HG02798 (cell line): ENCODE results near the gene MRPS18A.
"Not testable (repeated sequence)": the region's sequence is repeated elsewhere in the genome, so short reads cannot be mapped to it uniquely, and the experiment has no call there.

Experiments
- ATAC-seq: cut with Tn5 transposase; IDR thresholded peaks from one replicate; pipeline ENCODE4 v1.9.1; 2021; ENCODE audit warnings: mild to moderate bottlenecking; ENCODE audit not compliant: unreplicated experiment, poor library complexity

MRPS18A gene

GRCh38 chr6:43644940-43645612 is 42.5 kb downstream of the MRPS18A start, which contains the start of gene RSPH9:
RSPH9 (plus strand) TSS chr6:43645036; CDS start chr6:43645099, 63 bp downstream.
- ATAC-seq, result no peak

GRCh38 chr6:43639984-43640800 is 47.4 kb downstream of the MRPS18A start:
- ATAC-seq, result no peak

GRCh38 chr6:43636308-43636659 is 51.3 kb downstream of the MRPS18A start:
- ATAC-seq, result peak; percentile 8

DNA sequence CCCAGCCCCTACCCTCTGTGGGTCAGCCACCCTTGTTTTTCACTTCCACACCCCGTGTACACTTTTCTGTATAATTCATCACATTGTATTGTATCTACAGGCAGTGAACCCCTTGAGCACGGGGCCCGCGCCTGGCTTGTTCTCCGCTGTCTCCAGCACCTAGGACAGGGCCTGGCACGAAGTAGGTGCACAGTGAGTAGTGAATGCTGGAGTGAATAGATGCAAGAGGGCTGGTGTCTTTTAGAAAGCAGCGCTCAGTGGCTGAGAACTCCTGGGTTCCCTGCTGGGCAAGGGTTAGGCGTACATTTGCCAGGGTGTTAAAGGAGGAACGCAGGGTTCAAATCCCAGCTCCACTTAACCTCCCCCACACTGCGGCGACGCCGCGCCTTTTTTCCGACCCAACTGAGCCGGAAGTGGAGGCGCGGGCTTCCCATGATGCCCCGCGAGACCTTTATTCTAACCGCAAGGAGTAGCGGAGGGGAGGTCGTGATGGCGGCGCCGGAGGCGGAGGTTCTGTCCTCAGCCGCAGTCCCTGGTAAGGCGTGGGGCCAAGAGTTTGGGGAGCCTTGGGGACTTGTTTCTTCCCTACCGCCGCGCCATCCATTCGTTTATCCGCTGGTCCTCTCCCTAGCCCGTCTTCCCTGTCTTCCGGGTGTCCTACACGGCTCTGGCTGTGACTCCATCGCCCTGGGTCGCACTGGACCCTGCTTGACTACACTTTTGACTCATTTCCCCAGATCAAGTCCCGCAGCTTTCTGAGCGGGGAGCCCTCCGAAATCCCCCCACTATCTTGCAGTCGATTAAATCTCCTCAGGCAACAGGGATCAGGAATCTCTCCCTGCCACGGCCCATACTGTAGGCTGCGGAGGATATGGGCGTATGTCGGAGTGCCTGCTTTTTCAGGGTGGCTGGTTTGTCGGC is 51.9 kb downstream of the MRPS18A start, which contains the start of gene MAD2L1BP:
MAD2L1BP (plus strand) TSS at position 454 of the 921 bp plus-strand sequence; CDS start at position 490, 36 bp downstream.
- peak; percentile 93 for ATAC-seq

- ATAC-seq, result no peak
These were observed 52.8 kb downstream of the MRPS18A start for GRCh38 chr6:43634702-43635303.

DNA sequence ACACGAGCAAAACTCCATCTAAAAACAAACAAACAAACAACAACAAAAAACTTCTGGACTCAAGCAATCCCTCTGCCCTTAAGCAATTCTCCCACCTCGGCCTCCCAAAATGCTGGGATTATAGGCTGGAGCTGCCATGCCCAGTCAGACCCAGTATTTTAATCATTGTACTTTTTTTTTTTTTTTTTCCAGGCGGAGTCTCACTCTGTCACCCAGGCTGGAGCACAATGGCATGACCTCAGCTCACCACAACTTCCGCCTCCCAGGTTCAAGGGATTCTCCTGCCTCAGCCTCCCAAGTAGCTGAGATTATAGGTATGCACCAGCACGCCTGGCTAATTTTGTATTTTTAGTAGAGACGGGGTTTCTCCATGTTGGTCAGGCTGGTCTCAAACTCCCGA is 54.6 kb downstream of the MRPS18A start:
- ATAC-seq, result not testable (repeated sequence)

- no peak for ATAC-seq
These were observed 56.5 kb downstream of the MRPS18A start for GRCh38 chr6:43630980-43631619.

DNA sequence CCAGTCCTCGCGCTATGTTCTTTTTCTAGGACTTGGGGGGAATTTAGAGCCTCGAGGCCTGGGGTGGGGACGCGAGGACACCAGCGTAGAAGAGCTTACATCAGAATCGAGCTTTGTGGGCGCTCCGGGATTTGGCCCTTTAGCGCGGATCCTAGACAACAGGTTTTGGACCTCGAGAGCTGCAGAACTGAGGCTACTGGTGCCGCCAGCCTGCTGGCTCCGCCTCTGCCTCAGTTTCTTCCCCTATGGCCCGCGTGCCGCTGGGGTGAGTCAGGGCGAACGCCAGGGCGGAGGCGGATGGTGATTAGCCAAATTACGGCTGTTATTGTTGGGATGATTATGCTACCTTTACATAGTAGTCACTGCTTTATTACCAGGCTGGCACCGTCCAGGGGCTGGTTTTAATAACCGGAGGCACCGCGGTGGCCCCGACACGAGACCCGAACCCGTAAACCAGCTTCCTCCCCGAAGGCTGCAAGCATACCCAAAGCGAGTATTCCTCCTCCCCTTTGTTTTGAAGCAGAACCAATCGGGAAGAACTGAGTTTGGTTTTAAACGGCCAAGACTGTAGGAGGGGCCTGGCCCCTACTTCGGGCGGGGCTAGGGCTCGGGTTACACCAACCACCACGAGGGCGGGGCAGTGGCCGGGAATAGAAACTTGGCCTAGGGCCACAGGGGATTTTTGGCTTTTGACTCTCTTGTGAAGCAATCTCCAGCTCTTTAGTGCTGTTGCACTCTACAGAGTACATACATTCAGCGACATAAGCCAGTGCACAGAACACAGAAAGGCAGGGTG is 57.9 kb downstream of the MRPS18A start:
- peak; percentile 68 for ATAC-seq

GRCh38 chr6:43629104-43629504 is 58.5 kb downstream of the MRPS18A start, which contains the start of gene GTPBP2:
GTPBP2 (minus strand) TSS chr6:43629264; CDS start chr6:43629162, 102 bp downstream.
- peak; percentile 89 for ATAC-seq

- ATAC-seq, result peak; percentile 18
These were observed 59.0 kb downstream of the MRPS18A start for GRCh38 chr6:43628393-43629103.

- no peak for ATAC-seq
These were observed 60.4 kb downstream of the MRPS18A start for GRCh38 chr6:43627008-43627825.

- ATAC-seq, result no peak
These were observed 62.1 kb downstream of the MRPS18A start for GRCh38 chr6:43625393-43625992.

DNA sequence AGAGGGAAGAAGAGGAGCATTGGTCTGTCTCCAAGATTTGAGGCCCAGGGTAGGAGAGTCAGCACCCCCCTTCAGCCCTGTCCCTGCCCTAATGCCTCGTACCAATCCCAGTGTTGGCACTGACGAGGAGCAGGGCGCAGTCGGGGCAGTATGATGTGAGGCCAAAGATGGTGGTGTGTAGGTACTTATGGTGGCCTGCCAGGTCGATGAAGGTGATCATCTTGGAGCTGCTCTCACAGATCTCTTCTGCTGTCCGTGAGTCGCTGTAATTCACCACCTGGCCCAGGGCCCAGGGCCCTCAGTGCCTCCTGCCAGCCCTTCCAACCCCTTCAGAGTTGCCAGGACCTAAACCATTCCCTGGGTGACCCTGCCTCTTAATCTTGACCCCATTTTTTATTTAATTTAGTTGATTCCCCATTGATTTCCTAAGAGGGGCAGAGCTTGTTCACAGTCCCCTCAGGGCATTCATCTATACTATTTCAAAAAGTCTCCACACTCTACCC is 62.8 kb downstream of the MRPS18A start:
- ATAC-seq, result no peak

GRCh38 chr6:43623880-43624785 is 63.5 kb downstream of the MRPS18A start:
- ATAC-seq, result no peak

- ATAC-seq, result no peak
These were observed 65.0 kb downstream of the MRPS18A start for GRCh38 chr6:43622541-43622940.

DNA sequence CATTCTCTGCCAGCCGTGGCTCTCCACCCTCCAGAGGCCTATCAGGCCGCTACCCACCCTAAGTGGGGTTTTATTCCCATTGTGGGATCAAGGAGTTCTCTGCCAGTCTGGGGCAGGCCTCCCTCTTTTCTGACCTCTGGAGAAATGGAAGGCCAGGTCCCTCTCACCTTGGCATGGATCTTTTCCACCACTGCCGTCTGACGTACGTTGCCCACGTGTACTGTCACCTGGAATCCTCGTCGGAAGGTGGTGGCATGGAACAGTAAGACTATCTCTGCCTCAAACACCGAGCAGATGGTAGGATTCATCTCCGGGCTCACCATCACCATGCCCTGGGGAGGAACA is 65.8 kb downstream of the MRPS18A start:
- no peak for ATAC-seq
